SU-DHL-6 (cell line): ENCODE measurements around the gene POLG.

Experiments used
- H2AFZ ChIP-seq: fragments of 200-600 bp; sonication (generic); 2 replicates; pipeline ENCODE4 v1.6.1; 2014; ENCODE audit warnings: low read depth, mild to moderate bottlenecking, moderate library complexity, mixed read lengths, antibody characterized with exemption, low read length; ENCODE audit not compliant: severe bottlenecking
- H3F3A ChIP-seq: fragments of 200-600 bp; shearing (Covaris generic); 2 replicates; pipeline ENCODE4 v1.6.0; 2016; ENCODE audit warnings: antibody characterized with exemption, mild to moderate bottlenecking; ENCODE audit not compliant: insufficient read depth
- H3K27ac ChIP-seq: fragments of 200-600 bp; sonication (generic); 2 replicates; pipeline ENCODE4 v1.5.1; 2016; ENCODE audit warnings: low read depth, mild to moderate bottlenecking, low read length, moderate library complexity, mixed read lengths
- H3K27me3 ChIP-seq: fragments of 200-600 bp; sonication (generic), shearing (Covaris generic); 2 replicates; pipeline ENCODE4 v1.6.0; 2014; ENCODE audit warnings: mild to moderate bottlenecking, low read length
- H3K36me3 ChIP-seq: fragments of 200-600 bp; sonication (generic); 2 replicates; pipeline ENCODE4 v1.6.1; 2014; ENCODE audit warnings: mild to moderate bottlenecking, low read length, mixed read lengths
- H3K4me2 ChIP-seq: fragments of 300-600, 200-600 bp; shearing (Covaris generic), sonication (generic); 2 replicates; pipeline ENCODE4 v1.6.0; 2014; ENCODE audit warnings: low read length, low read depth, mild to moderate bottlenecking; ENCODE audit not compliant: poor library complexity, severe bottlenecking
- H3K4me3 ChIP-seq: fragments of 200-600 bp; sonication (generic); 2 replicates; pipeline ENCODE4 v1.5.1; 2014; ENCODE audit warnings: antibody characterized with exemption, low read length, mild to moderate bottlenecking, mixed read lengths; ENCODE audit not compliant: insufficient read depth, poor library complexity, severe bottlenecking
- H3K79me2 ChIP-seq: fragments of 200-600 bp; sonication (generic); 2 replicates; pipeline ENCODE4 v1.6.1; 2014; ENCODE audit warnings: mild to moderate bottlenecking, low read length, moderate library complexity; ENCODE audit not compliant: insufficient read depth
- H3K9ac ChIP-seq: fragments of 200-600 bp; sonication (generic); 2 replicates; pipeline ENCODE4 v1.7.0; 2014; ENCODE audit warnings: mild to moderate bottlenecking, low read length
- H3K9me2 ChIP-seq: fragments of 200-600 bp; sonication (generic); replicated peaks from 2 replicates; pipeline ENCODE4 v1.6.1; 2014; ENCODE audit warnings: low read length; ENCODE audit not compliant: insufficient read depth
- H3K9me3 ChIP-seq: fragments of 200-600 bp; sonication (generic); 2 replicates; pipeline ENCODE4 v1.6.1; 2014; ENCODE audit warnings: low read length, mixed read lengths; ENCODE audit not compliant: insufficient read depth
- H4K20me1 ChIP-seq: fragments of 200-600 bp; sonication (generic); 2 replicates; pipeline ENCODE4 v1.6.1; 2014; ENCODE audit warnings: low read depth, mild to moderate bottlenecking, antibody characterized with exemption, low read length, moderate library complexity, mixed read lengths
- EZH2phosphoT487 ChIP-seq: fragments of 200-600 bp; sonication (generic), shearing (Covaris generic); conservative IDR thresholded peaks from 2 replicates; pipeline ENCODE4 v1.6.1; 2018; ENCODE audit warnings: mild to moderate bottlenecking, antibody characterized with exemption, low read length, moderate library complexity, mixed read lengths
- TF ChIP-seq, protein P1 (sequence below): fragments of 200-600 bp; sonication (generic); IDR thresholded peaks from one replicate; pipeline ENCODE4 v1.5.1; 2017; ENCODE audit warnings: antibody characterized with exemption, mild to moderate bottlenecking, low read length, moderate library complexity; ENCODE audit not compliant: insufficient read depth, poor library complexity, severe bottlenecking

POLG gene

DNA sequence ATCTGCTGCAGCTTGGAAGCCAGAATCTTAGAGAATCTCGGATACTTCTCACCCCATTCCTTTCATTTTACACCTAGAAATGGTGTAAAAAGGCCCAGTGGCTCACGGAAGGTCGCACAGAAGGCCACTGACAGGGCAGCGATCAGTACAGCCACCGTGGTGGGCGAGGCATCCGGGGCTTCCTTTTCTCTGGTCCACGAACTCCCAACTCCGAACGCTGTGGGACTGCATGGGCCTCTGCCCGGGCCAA lies 36.3 kb upstream of the POLG start:
- Histone ChIP-seq H3K4me2 (no peak overlapping the region), H3K79me2 (no peaks in the 10 kb centered on the region), H3K36me3 (no peaks in the 10 kb centered on the region), H3K9me3 (no peaks in the 10 kb centered on the region), H3K27me3 (no peaks in the 10 kb centered on the region), H2AFZ (no peak overlapping the region), H4K20me1 (no peaks in the 10 kb centered on the region), H3K4me3 (no peak overlapping the region), H3K9ac (no peak overlapping the region), H3K27ac (no peak overlapping the region), H3F3A (no peaks in the 10 kb centered on the region), H3K9me2 (no peaks in the 10 kb centered on the region)
- TF ChIP-seq, protein P1, sequence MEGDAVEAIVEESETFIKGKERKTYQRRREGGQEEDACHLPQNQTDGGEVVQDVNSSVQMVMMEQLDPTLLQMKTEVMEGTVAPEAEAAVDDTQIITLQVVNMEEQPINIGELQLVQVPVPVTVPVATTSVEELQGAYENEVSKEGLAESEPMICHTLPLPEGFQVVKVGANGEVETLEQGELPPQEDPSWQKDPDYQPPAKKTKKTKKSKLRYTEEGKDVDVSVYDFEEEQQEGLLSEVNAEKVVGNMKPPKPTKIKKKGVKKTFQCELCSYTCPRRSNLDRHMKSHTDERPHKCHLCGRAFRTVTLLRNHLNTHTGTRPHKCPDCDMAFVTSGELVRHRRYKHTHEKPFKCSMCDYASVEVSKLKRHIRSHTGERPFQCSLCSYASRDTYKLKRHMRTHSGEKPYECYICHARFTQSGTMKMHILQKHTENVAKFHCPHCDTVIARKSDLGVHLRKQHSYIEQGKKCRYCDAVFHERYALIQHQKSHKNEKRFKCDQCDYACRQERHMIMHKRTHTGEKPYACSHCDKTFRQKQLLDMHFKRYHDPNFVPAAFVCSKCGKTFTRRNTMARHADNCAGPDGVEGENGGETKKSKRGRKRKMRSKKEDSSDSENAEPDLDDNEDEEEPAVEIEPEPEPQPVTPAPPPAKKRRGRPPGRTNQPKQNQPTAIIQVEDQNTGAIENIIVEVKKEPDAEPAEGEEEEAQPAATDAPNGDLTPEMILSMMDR = no peak
- TF ChIP-seq EZH2phosphoT487 = no peak

DNA sequence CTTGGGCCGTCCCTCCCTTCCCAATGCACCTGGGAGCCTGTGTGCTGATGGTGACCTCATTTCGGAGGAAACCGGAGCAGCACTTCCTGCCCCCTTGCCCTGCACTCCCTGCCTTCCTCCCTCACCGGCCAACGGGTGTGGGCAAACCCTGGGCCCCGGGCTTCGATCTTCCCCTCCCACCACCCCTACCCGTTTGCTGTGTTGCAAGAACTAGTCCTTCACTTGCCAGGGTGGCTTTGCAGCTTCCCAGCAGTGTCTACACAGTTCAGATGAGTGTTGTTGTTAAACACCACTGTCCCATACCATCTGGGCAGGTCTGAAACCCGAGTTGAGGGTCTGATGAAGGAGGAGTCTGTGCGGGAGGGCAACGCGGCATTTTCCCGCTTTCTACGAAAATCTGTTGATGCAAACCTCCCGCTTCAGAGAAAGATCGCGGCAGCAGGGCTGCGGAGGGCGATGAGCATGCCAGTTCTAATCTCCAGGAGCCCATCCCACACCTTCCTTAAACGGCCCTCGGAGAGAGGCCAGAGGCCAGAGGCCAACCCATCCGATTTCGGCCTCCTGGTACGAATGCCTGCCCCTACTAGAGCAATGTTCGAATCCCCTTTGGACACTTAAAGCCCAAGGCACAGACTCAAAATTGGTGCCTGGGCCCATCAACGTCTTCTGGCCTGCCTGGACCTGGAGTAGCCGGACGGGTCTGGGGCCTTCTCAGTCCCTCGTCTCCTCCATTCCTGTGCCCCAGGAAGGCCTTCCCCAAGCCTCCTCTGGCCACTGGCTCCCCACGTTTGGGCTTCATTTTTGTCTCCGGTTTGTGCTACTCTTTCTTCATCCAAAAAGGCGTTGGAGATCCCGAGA lies 35.7 kb upstream of the POLG start:
- no peaks in the 10 kb centered on the region for H3K79me2 ChIP-seq
- H3K36me3 ChIP-seq = no peaks in the 10 kb centered on the region
- H2AFZ ChIP-seq = no peak overlapping the region
- H3F3A ChIP-seq = no peaks in the 10 kb centered on the region
- H4K20me1 ChIP-seq = no peaks in the 10 kb centered on the region
- H3K9me3 ChIP-seq = no peaks in the 10 kb centered on the region
- H3K9me2 ChIP-seq = no peaks in the 10 kb centered on the region
- no peaks in the 10 kb centered on the region for H3K27me3 ChIP-seq
- H3K4me3 ChIP-seq = no peak overlapping the region
- H3K27ac ChIP-seq = no peak overlapping the region
- H3K9ac ChIP-seq = no peak overlapping the region
- TF ChIP-seq, protein P1 = no peak
- no peak for TF ChIP-seq EZH2phosphoT487
- H3K4me2 ChIP-seq = no peak overlapping the region

DNA sequence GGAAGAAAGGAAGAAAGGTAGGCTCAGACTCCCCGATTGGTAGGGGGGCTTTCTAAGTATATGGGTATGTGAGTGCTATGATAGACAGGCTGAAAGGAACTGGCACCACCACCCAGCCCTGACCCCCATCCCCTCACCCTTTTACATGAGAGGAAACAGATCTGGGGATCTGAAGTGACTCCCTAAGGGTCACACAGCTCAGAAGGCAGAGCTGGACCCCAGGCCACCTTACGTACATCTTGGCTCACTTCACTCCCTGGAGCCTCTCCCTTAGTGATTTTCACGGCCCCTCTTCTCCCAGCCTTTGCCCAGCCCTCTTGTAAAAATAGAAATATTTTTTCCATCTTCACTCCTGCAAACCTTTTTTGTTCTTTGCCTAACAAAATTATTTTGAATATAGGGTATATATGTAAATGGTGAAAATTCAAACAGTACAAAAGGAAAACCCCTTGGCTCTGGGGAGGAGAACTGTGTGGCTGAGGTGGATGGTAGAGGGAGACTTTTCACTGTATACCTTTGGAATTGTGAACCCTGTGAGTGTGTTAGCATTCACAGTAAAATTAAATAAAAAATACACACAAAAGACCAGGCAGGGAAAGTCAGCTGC lies 34.8 kb upstream of the POLG start:
- H3K4me2 ChIP-seq = no peak overlapping the region
- no peak overlapping the region for H2AFZ ChIP-seq
- no peaks in the 10 kb centered on the region for H3K9me3 ChIP-seq
- H3K9ac ChIP-seq = no peak overlapping the region
- TF ChIP-seq, protein P1 = no peak
- no peak for TF ChIP-seq EZH2phosphoT487
- no peaks in the 10 kb centered on the region for H3F3A ChIP-seq
- H3K27me3 ChIP-seq = no peaks in the 10 kb centered on the region
- no peaks in the 10 kb centered on the region for H3K9me2 ChIP-seq
- H3K27ac ChIP-seq = no peak overlapping the region
- H3K4me3 ChIP-seq = no peak overlapping the region
- H3K36me3 ChIP-seq = no peaks in the 10 kb centered on the region
- H4K20me1 ChIP-seq = no peaks in the 10 kb centered on the region
- no peaks in the 10 kb centered on the region for H3K79me2 ChIP-seq
